WI38 (cell line): Measurements from ENCODE around the gene KLHL42.

Source experiments
- H3K4me3 ChIP-seq: 2 replicates; pipeline ENCODE4 v1.5.1; 2011; ENCODE audit warnings: low read depth, mild to moderate bottlenecking, control low read depth, low read length
- TF ChIP-seq, protein P1 (sequence below): IDR thresholded peaks from 2 replicates; pipeline ENCODE4 v1.5.1; 2012; ENCODE audit warnings: low read depth, mild to moderate bottlenecking, control low read depth, low read length

KLHL42 gene

DNA sequence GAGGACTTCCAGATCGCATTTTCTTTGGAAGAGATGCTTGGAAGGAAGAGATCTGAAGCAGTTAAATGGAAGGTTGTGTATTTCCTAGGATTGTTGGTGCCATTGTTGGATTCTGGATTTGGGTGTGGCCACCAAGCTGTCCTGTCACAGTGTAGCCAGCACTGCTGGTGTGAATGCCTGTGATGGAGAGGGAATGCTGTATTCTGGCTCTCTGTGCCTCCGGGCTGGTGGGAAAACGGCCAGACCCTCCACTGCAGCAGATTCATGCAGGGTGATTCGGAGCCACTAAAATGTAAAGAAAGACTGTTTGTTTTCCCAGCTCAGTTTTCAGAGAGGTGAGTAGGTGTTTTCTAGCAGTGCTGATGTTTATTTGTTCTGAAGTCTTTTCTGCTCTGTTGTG is 30.7 kb downstream of the KLHL42 start:
- TF ChIP-seq, protein P1, sequence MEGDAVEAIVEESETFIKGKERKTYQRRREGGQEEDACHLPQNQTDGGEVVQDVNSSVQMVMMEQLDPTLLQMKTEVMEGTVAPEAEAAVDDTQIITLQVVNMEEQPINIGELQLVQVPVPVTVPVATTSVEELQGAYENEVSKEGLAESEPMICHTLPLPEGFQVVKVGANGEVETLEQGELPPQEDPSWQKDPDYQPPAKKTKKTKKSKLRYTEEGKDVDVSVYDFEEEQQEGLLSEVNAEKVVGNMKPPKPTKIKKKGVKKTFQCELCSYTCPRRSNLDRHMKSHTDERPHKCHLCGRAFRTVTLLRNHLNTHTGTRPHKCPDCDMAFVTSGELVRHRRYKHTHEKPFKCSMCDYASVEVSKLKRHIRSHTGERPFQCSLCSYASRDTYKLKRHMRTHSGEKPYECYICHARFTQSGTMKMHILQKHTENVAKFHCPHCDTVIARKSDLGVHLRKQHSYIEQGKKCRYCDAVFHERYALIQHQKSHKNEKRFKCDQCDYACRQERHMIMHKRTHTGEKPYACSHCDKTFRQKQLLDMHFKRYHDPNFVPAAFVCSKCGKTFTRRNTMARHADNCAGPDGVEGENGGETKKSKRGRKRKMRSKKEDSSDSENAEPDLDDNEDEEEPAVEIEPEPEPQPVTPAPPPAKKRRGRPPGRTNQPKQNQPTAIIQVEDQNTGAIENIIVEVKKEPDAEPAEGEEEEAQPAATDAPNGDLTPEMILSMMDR, result no peak
- no peak overlapping the region for H3K4me3 ChIP-seq

DNA sequence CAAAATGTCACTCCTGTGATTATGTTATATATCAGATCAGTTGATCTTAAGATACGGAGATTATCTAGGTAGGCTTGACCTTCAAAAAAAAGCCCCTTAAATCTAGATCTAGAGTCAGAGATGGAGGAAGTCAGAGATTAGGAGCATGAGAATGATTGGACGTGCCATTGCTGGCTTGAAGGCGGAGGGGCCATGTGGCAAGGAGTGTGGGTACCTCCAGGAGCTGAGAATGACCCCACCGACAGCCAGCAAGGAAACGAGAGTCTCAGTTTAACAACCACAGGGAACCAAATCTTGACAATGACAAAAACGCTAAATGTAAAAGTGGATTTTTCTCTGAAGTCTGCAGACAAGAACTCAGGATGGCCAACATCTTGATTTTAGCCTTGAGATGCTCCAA is 32.5 kb downstream of the KLHL42 start:
- TF ChIP-seq, protein P1, result no peak

DNA sequence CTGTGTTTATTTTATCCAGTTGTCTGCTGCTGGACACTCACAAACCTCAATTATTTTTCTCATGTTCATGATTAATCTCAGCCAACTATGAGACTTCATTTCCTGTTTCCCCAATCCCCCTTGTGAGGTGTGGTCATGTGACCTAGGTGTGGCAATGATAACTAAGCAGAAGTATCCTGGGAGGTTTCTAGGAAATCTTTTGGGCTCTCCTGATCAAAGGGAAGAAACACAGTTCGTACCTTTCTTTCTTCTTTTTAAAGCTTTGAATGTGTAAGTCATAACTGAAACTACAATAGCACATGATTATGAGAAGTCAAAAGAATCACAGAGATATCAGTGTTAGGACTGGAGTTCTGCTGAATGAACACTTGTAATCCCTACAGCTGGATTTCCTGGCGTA is 34.4 kb downstream of the KLHL42 start:
- H3K4me3 ChIP-seq, result no peak overlapping the region
- TF ChIP-seq, protein P1, result no peak

More for the DNA sequence above, 32.5 kb downstream of the KLHL42 start:
- no peak overlapping the region for H3K4me3 ChIP-seq

DNA sequence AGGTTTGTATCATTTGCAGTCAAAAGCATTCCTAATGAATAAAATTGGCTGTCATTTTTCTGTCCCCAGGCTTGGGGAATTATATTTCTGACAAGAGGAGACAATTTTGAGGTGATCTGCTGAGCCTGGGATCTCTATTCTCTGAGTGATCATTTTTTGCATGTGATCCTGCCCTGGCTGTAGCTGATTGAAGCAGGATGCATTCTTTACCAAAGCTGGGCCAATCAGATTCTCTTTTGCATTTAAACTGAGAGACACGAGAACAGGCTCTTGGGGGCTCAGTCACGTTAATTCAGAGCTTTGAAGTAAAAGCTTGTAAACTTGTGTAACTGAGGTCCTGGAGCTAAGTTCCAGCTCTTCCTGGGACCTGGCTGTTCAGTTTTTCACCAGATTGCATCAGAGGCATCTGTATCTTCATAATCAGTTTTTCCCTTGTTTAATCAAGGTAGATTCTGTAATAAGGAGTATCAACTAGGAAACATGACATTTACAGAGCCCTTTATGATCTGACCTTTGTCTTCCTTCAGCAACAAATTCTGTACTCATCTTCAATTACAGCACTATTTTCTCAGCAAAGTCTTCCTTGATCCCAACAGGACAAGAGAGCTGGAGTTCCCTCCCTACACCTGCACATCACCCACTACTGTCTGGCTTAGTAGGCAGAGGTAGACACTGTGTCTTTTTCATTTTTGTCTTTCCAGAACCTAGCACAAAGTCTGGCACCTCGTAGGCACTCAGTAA is 35.0 kb downstream of the KLHL42 start:
- no peak overlapping the region for H3K4me3 ChIP-seq
- TF ChIP-seq, protein P1, result no peak

DNA sequence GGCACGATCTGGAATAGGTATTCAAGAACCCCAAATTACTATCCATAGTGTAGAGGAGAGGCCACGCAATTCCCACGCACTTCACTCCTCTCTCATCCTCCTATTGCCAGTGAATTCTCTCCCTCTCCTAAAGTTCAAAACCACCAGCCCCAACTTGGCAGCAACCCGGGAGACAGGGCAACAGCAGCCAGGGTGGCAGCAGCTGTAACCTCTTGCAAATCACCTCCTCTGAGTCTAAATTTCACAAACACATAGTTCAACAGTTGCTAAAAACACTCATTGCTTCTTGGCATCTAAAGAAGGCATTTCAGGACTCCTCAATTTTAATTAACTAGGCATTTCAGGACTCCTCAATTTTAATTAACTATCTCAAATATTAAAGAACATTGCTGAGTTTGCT is 37.7 kb downstream of the KLHL42 start:
- no peak overlapping the region for H3K4me3 ChIP-seq
- TF ChIP-seq, protein P1, result no peak

DNA sequence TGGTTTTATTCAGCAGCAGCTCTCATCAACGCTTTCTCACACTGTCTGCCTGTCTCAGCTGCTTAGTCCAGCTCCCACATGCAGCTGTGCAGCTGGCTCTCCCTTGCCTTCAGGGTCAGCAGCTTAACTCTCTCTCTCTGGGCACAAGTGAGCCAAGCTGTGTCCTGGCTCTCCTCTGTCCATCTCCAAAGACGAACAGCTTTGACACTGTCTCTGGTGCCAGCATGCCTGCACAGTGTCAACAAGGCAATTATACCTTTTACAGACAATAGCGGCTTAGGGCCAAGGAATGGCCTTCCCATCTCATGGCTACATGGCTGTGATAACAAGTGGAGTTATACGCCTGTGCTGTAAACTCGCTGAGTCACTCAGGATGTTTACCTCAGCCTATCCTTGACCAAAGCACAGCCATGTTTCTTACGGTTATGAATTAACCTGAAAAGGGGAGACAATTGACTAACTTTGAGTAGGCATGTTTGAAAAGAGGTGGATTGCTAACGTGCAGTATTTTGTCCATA is 38.4 kb downstream of the KLHL42 start:
- H3K4me3 ChIP-seq, result no peak overlapping the region
- TF ChIP-seq, protein P1, result no peak

DNA sequence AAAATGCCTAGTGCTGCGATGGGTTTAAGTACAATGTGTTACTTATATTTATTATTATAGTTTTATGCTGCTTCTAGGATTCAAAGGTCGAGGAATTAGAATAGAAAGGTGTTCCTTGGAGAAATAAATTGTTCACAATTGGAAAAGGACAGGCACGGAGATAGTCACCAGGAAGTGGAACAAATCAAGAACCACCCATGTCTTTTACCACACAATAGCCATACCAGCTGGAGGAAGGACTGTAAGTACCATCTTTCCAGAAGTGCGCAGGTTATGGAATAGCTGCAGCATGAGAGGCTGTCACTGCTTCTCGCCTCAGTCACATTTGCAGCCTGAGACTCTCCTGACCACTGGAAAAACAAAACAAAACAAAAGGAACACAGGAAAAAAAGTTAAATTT is 40.5 kb downstream of the KLHL42 start:
- H3K4me3 ChIP-seq, result no peak overlapping the region
- TF ChIP-seq, protein P1, result no peak
